ENCODE results near the gene FBXW5.
A peak's percentile ranks its signal among the peaks of the same experiment; 100 is the strongest.

The FBXW5 gene, protein sequence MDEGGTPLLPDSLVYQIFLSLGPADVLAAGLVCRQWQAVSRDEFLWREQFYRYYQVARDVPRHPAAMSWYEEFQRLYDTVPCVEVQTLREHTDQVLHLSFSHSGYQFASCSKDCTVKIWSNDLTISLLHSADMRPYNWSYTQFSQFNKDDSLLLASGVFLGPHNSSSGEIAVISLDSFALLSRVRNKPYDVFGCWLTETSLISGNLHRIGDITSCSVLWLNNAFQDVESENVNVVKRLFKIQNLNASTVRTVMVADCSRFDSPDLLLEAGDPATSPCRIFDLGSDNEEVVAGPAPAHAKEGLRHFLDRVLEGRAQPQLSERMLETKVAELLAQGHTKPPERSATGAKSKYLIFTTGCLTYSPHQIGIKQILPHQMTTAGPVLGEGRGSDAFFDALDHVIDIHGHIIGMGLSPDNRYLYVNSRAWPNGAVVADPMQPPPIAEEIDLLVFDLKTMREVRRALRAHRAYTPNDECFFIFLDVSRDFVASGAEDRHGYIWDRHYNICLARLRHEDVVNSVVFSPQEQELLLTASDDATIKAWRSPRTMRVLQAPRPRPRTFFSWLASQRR

DNA sequence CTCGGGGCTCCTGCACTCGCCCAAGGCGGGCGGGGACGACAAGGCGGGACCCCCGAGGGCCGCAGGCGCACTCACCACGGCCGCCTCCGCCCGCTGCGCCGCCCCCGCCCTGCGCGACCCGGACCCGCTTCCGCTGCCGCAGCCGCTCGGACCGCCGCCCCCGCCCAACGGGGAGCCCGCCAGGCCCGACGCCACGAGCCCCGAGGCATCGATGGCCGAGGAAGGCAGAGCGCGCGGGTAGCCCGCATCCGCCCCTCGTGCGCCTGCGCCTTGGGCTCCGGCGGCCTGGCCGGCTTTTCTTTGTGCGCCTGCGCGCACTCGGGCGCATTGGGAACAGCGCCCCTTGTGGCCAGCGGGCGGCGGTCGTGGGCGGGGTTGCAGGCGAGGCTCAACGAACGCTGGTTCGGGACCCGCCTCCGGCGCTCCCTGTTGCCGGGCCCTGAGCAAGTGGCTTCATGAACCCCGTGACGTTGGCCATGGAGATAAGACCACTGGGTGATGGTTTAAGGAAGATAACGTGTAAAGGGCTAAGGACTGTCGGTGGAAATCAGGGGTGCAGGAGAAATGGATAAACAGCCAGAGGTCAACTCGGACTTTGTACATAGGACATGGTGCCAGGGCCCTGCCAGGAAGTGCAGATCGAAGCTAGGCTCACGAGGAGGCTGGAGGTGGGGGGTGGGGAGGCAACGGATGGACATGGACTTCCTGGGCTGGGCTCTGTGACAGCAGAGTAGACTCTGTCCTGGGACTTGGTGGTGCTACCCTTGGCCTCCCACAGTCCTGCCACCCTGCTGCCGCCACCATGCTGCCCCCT is at the start of gene FBXW5, which contains the start of gene C8G:
Gene FBXW5 (minus strand): TSS at position 220 of the 814 bp plus-strand sequence. CDS start 655 bp downstream, outside the sequence.
Gene C8G (plus strand): TSS at position 725 of the 814 bp plus-strand sequence. CDS start 78 bp downstream, at position 803.
- DNase-seq (ENCODE audit: low spot score), result peak; percentile 100

DNA sequence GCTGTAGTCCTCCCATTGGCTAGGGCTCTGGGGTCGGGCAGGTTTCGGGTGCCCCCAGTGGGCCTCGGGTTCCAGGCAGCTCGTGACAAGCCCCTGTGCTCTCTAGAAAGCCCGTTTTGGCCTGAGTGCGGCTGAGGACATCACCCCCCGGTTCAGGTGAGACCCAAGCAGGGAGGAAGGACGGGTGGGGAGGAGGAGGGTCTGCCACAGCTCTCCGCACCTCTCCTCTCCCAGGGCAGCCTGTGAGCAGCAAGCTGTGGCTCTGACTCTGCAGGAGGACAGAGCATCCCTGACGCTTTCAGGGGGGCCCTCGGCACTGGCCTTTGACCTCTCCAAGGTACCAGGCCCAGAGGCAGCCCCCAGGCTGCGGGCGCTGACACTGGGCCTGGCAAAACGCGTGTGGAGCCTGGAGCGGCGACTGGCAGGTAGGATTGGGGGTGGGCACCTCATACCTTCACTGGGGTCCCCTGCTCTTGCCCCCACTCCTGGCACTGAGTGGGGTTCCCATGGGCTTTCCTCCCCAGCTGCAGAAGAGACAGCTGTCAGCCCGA is 48.4 kb upstream of the FBXW5 start:
- DNase-seq (ENCODE audit: low spot score), result no peak

DNA sequence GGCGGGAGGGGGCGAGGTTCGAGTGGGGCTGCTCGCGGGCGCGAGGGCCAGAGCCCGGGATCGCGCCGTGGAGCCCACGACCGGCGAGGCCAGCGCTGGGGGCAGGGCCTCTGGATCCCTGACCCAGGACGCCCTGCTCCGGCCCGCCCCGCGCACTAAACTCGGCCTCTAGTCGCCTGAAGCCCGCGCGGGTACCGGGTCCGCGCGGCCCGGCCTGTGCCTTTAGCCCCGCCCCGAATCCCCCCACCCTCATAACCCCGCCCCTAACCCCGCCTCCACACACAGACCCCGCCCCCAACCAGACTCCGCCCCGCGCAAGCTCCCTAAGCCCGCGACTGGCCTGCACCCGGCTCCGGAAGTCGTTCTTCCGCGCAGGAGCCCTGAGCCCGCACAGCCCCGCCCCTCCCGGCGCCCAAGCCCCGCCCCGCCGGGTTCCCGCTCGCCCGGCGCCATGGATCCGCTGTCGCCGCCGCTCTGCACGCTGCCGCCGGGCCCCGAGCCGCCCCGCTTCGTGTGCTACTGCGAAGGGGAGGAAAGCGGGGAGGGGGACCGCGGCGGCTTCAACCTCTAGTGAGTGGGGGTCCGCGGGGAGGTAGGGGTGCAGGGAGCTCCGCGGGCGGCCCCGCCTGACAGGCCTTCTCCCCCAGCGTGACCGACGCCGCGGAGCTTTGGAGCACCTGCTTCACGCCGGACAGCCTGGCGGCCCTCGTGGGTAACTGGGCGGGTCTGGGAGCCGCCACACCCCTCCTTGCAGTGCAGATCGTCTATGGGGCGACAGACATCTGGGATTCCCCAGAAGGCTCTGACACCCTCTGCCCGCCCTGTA is 47.7 kb upstream of the FBXW5 start, which contains the start of gene PAXX:
Gene PAXX (plus strand): TSS at position 430 of the 826 bp plus-strand sequence. CDS start 22 bp downstream, at position 452.
- DNase-seq (ENCODE audit: low spot score), result peak; percentile 98

DNA sequence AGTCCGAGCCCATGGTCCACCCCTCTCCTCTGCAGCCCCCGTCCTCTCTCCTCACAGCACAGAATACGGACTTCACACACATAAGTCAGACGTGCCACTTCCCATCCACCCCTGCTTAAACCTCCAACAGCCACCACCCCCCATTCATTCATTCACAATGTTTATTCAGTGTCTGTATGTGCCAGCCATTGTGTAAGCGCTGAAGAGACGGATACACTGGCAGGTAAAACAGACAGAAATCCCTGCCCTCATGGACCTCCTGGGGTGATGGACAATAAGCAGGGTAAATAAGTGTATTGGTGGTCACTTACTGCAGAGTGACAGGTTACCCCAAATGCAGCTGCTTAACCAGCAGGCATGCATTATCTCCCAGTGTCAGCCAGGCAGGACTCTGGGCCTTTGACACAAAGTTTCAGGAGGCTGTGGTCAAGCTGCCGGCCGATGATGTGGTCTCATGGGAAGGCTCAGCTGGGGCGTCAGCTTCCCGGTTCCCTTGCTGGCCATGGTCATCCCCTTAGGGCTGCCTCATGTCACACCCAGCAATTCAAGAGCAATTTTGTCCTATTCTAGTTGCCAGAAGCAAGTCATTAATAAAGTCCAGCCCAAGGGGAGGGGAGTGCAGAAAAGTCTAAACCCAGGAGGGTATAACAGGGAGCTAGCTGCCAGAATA is 45.8 kb upstream of the FBXW5 start:
- no peak for DNase-seq (ENCODE audit: low spot score)

DNA sequence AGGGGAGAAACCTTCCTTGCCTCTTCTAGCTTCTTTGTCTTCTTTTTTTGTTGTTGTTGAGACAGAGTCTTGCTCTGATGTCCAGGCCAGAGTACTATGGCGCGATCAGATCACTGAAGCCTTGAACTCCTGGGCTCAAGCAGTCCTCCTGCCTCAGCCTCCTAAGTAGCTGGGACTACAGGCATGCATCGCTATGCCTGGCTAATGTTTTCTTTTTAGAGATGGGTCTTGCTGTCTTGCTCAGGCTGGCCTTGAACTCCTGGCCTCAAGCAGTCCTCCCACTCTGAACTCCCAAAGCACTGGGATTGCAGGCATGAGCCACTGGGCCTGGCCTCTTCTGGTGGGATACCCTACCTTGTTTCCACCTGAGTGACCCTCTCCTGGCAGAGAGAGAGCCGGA is 44.3 kb upstream of the FBXW5 start:
- no peak for DNase-seq (ENCODE audit: low spot score)

DNA sequence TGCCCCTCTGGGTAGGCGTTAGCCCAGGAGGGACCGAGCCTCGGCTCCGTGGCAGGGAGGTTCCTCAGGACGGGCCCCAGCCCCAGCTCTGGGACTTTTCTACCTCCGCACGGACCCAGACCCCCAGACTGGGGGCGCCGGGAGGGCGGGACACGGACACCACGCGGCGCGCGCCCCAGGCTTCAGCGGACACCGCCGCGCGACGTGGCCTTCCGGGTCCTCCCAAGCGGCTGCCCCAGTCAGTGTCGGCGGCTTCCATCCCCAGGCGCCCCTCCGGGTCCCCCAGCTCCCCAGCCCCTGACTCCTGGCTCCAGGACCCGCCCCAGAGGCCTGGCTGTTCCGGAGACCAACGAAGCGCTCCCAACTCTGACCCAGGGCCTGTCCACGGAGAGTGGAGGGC is 41.3 kb upstream of the FBXW5 start:
- no peak for DNase-seq (ENCODE audit: low spot score)

DNA sequence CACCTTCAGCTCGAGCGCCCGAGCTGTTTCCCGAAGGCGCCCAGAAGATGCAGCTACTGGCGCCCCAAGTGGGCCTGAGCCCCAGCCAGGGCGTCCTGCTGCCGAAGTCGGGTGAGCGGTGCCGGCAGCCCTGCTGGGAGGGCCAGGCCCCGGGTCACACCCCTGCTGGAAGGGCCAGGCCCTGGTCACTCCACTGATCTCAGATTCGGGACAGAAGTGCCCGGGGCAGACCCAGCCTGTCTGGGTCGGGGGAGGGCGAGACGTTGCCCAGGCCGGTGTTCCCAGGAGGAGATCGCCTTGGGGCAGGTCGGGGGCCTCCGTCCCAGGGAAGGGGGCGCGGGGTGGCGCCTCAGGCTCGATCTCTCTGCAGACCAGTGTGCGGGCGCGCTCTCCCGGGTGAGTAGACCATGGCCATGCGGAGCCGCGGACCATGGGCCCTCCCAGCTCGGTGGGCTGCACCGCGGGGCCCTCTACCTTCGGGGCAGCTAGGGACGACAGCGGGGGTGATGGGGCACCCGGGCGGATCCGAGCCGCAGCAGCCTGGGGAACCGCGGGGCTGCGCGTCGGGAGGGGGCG is 40.6 kb upstream of the FBXW5 start:
- DNase-seq (ENCODE audit: low spot score), result no peak

DNA sequence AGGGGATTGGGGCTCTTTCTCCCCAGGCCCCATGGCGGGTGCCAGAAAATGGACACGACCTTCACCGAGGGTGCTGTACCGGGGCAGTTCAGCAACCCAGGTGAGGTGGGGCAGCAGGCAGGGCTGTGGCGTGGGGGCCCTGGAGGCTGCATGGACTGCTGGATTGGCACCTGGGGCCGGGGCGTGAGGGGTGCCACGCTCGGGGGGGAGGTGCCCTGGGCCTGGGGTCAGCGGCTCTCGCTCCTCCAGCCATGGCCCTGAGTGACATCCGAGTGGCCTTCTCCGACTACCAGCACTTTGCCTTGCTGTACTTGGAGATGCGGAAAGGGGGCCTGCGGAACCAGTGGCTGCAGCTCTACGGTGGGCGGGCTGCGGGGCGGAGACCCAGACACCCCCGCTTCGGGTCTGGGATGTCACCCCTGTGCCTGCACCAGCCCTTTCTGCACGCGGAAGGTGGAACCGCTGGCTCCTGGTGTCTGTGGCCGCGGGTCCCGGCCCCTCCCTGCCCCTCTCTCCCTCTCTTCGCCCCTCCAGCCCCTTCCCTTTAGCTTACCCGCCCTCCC is 40.0 kb upstream of the FBXW5 start:
- DNase-seq (ENCODE audit: low spot score), result no peak

DNA sequence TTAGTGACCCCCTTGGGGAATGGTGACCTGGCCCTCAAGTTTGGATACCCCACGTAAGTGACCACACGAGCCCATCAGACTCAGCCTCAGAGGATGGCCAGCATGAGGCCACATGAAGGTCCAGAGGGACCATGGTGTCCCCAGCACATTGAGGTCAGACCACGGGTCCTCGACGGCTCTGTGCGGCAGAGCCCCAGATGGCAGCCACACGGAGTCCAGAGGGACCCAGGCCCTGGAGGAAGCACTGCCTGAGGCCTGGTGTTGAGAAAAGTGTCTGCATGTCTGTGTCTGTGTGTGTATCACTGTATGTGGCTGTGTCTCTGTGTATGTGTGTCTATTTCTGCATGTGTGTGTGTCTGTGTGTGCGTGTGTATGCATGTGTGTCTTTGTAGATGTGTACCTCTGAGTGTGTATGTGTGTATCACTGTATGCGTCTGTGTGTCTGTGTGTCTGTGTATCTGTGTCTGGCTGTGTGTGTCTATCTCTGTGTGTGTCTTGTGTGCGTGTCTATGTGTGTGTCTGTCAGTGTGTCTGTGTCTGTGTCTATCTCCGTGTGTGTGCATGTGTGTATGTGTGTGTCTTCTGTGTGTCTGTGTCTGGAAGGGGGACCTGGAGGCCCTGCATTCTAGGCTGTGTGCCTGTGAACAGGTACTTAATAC is 39.2 kb upstream of the FBXW5 start:
- no peak for DNase-seq (ENCODE audit: low spot score)

DNA sequence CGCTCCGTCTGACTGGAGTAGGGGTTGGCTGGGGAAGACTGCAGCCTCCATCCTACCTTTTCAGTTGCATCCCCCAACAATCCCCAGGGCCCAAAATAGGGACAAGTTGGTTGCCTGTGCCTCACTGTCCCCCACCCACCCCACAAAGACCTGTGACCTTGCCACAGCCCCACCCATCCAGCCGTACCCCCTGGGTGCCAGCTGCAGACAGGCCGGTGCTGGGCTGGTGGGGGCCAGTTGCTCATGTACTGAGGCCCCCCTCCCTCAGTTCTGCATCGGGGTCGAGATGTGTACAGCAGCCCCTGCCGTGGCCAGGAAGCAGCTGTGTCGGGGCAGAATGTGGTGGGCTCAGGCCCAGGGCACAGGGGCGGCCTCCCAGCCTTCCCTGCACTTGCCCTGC is 38.6 kb upstream of the FBXW5 start:
- DNase-seq (ENCODE audit: low spot score), result no peak

DNA sequence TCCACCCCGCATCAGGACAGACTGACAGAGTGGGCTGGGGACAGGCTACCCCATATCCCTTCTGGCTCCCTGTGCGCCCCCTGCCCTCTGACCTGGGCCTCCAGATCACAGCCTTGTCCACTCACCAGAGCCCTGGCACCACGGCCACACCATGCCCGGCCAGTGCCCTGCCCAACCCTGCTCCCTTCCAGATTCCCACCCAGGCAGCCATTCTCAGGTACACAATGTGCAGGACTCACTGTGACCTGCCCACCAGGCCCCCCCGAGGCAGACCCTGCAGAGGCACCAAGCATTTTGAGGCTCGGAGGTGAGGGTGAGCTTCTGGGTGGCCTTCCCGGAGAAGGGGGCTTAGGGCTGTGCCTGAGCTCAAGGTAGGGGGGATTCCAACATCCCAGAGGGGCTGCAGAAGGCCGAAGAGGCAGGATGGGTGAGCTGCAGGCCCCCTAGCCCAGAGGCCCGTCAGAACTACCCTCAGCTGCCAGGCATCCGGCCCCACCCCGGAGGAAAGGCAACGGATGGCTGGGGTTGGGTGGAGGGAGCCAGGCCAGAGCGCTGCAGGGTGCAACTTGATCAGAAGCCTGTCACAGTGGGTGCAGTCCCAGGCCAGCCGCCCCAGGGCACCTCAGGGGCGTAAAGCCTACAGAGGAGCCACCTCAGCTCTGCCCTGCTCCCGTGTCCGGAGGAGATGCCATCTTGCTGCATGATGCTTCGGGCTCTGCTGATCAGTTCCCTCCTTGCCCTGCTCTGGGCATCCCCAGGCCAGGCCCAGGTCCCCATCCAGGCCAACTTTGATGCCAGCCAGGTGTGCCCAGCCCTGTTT is 37.9 kb upstream of the FBXW5 start, which contains the start of gene LCNL1:
Gene LCNL1 (plus strand): TSS at position 762 of the 820 bp plus-strand sequence. CDS start 594 bp downstream, outside the sequence.
- DNase-seq (ENCODE audit: low spot score), result no peak

DNA sequence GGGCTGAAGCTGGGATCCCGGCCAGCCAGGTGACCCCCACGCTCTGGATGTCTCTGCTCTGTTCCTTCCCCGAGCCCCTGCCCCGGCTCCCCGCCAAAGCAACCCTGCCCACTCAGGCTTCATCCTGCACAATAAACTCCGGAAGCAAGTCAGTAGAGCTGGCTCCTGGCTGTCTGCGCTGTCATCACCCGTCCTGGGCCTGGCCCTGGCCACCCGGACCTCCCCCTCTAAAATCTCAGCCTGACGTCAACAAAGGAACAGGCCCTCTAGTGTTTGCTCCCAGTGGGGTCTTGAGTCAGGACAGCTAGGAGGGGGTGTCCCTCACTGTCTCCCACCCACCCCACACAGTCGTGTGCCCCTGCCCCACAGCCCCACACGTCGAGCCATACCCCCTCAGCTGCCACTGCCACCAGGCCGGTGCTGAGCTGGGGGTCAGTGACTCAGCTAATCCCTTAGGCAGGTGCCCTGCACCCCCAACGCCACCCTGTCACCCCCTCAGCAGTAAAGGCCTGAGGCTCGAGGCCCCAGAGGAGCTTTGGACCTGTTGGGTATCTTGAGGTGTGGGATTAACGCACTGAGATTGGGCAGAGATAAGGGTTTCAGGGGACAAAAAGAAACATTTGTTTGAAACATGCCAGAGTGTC is 37.2 kb upstream of the FBXW5 start:
- DNase-seq (ENCODE audit: low spot score), result peak; percentile 35

DNA sequence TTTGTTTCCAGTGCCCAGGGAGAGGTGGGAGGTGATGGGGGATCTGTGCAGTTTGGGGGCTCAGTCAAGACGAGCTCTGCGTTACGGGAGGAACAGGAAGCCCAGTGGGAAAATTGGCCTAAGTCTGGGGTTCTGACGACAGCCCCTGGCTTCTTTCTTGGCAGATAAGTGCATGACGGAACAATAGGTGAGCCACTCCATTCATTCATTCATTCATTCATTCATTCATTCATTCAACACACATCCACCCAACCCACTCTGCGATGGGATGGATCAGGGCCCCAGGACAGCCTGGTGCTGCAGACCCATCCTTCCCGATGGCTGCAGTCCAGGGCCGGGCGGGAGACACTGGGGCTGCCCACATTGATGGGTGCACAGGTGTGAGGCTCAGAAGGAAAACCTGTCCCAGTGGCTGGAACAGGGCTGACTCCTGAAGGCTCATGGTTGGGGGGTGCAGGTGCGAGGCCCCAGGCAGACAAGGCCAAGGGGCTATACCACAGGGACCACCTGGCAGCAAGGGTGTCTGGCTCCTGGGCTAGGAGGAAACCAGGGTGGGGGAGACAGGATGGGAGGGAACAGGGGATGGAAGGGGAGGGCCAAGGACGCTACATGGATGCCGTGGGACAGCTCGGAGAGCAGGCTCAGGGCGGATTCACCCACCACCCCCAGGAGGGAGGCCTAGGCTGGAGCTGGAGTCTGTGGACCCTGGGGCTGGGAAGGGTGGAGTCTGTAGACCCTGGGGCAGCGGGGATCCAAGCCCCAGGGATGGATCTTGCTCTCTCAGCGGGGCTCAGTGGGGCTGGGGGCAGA is 36.3 kb upstream of the FBXW5 start:
- DNase-seq (ENCODE audit: low spot score), result no peak

DNA sequence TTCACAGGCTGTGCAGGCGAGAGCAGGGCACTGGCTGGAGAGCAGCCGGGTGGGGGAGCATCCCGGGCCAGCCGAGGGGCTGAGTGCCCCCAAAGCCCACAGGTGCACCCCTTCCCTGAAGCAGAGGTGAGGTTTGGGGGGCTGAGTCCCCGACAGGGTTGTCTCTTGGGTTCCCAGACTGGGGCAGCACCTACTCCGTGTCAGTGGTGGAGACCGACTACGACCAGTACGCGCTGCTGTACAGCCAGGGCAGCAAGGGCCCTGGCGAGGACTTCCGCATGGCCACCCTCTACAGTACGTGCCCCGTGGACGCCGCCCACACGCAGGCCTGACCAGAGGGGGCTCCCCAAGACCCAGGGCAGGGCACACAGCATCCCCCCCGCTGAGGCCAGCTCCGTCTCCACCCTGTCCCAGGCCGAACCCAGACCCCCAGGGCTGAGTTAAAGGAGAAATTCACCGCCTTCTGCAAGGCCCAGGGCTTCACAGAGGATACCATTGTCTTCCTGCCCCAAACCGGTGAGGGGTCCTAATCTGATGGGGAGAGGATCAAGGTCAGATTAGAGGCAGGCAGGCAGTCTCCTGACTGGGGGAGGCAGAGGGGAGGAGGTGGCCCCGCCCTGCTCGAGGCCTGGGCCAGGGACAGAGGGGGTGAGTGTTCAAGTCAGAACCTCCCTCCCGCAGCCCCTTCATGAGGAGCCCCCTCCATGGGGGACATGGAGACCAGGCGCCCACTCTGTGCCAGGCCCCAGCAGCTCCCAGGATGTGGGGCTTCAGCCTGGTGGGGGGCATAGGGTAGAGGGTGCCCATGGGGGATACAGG is 35.4 kb upstream of the FBXW5 start:
- DNase-seq (ENCODE audit: low spot score), result no peak

DNA sequence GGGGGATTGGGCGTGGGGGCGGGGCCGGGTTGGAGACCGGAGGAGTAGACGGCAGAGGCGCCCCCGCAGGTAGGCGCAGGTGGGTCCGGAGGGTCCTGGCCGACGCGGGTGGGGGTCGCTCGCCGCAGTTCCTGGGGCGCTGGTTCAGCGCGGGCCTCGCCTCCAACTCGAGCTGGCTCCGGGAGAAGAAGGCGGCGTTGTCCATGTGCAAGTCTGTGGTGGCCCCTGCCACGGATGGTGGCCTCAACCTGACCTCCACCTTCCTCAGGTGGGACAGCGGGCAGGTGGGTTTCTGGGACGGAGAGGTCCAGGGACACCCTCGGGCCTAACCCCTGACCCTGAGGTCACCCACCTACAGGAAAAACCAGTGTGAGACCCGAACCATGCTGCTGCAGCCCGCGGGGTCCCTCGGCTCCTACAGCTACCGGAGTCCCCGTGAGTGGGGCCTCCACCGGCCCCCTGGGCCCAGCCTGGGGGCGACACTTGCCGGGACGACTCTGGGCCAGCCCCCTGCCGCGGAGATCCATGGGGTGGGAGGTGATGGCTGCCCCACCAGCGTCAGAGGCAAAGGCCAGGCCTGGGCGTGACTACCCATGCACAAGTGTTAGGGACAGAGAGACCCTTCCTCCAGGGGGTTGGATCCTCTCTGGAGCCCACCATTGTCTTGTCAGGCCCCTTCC is 34.5 kb upstream of the FBXW5 start:
- DNase-seq (ENCODE audit: low spot score), result no peak

All from AG08395 (cell line).